ENCODE results near the gene PLPP4.

DNA sequence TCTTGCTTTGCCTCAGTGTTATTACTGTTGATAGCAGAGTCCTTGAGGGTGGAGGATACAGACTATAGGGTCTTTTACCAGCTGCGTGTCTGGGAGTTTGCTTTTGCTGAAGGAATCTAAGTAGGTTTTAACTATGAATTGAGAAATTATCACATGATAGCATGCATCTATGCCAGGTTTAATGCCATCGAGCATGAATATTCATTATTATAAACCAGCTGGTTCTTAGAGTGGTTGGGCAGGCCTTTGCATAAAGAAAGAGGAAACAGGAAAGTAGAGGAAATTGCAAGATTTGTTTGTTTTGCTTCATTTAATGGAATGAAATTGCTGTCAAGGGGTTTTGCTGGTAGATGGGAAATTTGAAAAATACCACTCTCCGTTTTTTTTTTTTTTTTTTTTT is 70.7 kb downstream of the PLPP4 start:
- TF ChIP-seq, protein P1, sequence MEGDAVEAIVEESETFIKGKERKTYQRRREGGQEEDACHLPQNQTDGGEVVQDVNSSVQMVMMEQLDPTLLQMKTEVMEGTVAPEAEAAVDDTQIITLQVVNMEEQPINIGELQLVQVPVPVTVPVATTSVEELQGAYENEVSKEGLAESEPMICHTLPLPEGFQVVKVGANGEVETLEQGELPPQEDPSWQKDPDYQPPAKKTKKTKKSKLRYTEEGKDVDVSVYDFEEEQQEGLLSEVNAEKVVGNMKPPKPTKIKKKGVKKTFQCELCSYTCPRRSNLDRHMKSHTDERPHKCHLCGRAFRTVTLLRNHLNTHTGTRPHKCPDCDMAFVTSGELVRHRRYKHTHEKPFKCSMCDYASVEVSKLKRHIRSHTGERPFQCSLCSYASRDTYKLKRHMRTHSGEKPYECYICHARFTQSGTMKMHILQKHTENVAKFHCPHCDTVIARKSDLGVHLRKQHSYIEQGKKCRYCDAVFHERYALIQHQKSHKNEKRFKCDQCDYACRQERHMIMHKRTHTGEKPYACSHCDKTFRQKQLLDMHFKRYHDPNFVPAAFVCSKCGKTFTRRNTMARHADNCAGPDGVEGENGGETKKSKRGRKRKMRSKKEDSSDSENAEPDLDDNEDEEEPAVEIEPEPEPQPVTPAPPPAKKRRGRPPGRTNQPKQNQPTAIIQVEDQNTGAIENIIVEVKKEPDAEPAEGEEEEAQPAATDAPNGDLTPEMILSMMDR (IDR thresholded peaks at IDR 0.05), result no peak
- TF ChIP-seq POLR2A (IDR thresholded peaks at IDR 0.05) (no peak), EP300 (IDR thresholded peaks at IDR 0.05) (no peak)

All from ovary (tissue), 3 donors.